H1 (cell line): ENCODE data around the gene CDC42SE2. TPM values are rescaled to one million over a fixed set of nuclear protein-coding genes. Genes with fewer than 3 reads are reported as not detected.

Source experiments
- CTCF ChIA-PET: fragments of 300-600 bp; sonication (Branson Sonifier 250); formaldehyde crosslinking; loops from one replicate; lab custom pipeline; 2021; ENCODE audit not compliant: partially characterized antibody; lab: Charles Lee
- POLR2A ChIA-PET: fragments of 300-600 bp; sonication (Branson Sonifier 250); formaldehyde crosslinking; loops from one replicate; lab custom pipeline; 2021; ENCODE audit warnings: inconsistent platforms; ENCODE audit not compliant: partially characterized antibody; lab: Charles Lee
- DNase-seq, 2 experiments: peaks; one replicate each; pipeline versions ENCODE4 v3.0.0 to v3.0.0-alpha.2; 2010 to 2022; ENCODE audit warnings: low spot score in 2 of 2, low read depth in 1 of 2, mixed read lengths in 1 of 2
- FAIRE-seq: peaks from 2 replicates; lab custom pipeline; 2011; peaks lifted over from hg19 to GRCh38; lab: Jason Lieb, UNC
- H2AFZ ChIP-seq: 2 replicates; pipeline ENCODE4 v1.8.1; 2012; ENCODE audit warnings: low read length, inconsistent platforms
- H2AK5ac ChIP-seq: 2 replicates; pipeline ENCODE4 v1.6.1; 2013; ENCODE audit warnings: low read depth, low read length
- H2BK120ac ChIP-seq: replicated peaks from 2 replicates; pipeline ENCODE3; 2013; ENCODE audit warnings: low read depth, low read length, inconsistent platforms
- H2BK12ac ChIP-seq: 2 replicates; pipeline ENCODE4 v1.6.1; 2013; ENCODE audit warnings: low read depth, low read length
- H2BK15ac ChIP-seq: 2 replicates; pipeline ENCODE4 v1.6.1; 2013; ENCODE audit warnings: low read length
- H2BK20ac ChIP-seq: 2 replicates; pipeline ENCODE4 v1.6.1; 2013; ENCODE audit warnings: low read length
- H2BK5ac ChIP-seq: 2 replicates; pipeline ENCODE4 v1.6.1; 2013; ENCODE audit warnings: low read depth, low read length
- H3K14ac ChIP-seq: 2 replicates; pipeline ENCODE4 v1.6.1; 2013; ENCODE audit warnings: inconsistent platforms; ENCODE audit not compliant: insufficient read length
- H3K18ac ChIP-seq: 2 replicates; pipeline ENCODE4 v1.6.1; 2013; ENCODE audit warnings: low read length; ENCODE audit errors: extremely low read depth
- H3K23ac ChIP-seq: 2 replicates; pipeline ENCODE4 v1.6.1; 2013; ENCODE audit warnings: inconsistent platforms; ENCODE audit not compliant: insufficient read length
- H3K23me2 ChIP-seq: 2 replicates; pipeline ENCODE4 v1.6.1; 2013; ENCODE audit warnings: low read depth, low read length
- H3K27ac ChIP-seq: 2 replicates; pipeline ENCODE4 v1.6.1; 2011; ENCODE audit warnings: low read depth, low read length, inconsistent platforms
- H3K27me3 ChIP-seq, 4 experiments: replicated peaks in 1 of 4; 1 replicate in 1 of 4; 2 replicates in 3 of 4; pipeline versions ENCODE4 v1.6.1 to v1.8.1; 2011 to 2013; ENCODE audit warnings: low read length in 3 of 4, mild to moderate bottlenecking in 3 of 4, inconsistent platforms in 2 of 4, mixed read lengths in 2 of 4, moderate library complexity in 1 of 4; ENCODE audit not compliant: control insufficient read depth in 3 of 4, insufficient read depth in 3 of 4; ENCODE audit errors: extremely low read depth in 1 of 4
- H3K36me3 ChIP-seq, 4 experiments: 2 replicates each; pipeline versions ENCODE4 v1.6.1 to v1.8.1; 2011 to 2013; ENCODE audit warnings: mild to moderate bottlenecking in 4 of 4, low read length in 3 of 4, moderate library complexity in 2 of 4, control low read depth in 1 of 4, inconsistent platforms in 1 of 4; ENCODE audit not compliant: insufficient read depth in 4 of 4, control insufficient read depth in 2 of 4
- H3K4ac ChIP-seq: replicated peaks from 2 replicates; pipeline ENCODE3; 2013; ENCODE audit warnings: low read length, low read depth, mixed read lengths, inconsistent platforms; ENCODE audit not compliant: insufficient read length
- H3K4me1 ChIP-seq, 4 experiments: replicated peaks in 1 of 4; 1 replicate in 1 of 4; 2 replicates in 3 of 4; pipeline versions ENCODE4 v1.6.1 to v1.8.1; 2011 to 2013; ENCODE audit warnings: low read length in 3 of 4, inconsistent platforms in 2 of 4, mixed read lengths in 1 of 4; ENCODE audit not compliant: insufficient read depth in 4 of 4, control insufficient read depth in 3 of 4
- H3K4me2 ChIP-seq, 2 experiments: 2 replicates each; pipeline versions ENCODE4 v1.6.1 to v1.8.1; 2011 to 2013; ENCODE audit warnings: low read depth in 2 of 2, low read length in 2 of 2, control low read depth in 1 of 2, inconsistent platforms in 1 of 2, mild to moderate bottlenecking in 1 of 2; ENCODE audit not compliant: insufficient read depth in 1 of 2
- H3K4me3 ChIP-seq, 4 experiments: fragments of 200-600, 300-600 bp in 1 of 4; sonication (generic), shearing (Covaris generic), sonication (Bioruptor Twin) in 1 of 4; 2 replicates each; pipeline versions ENCODE4 v1.5.1 to v1.8.1; 2011 to 2016; ENCODE audit warnings: low read length in 4 of 4, low read depth in 3 of 4, control low read depth in 2 of 4, inconsistent platforms in 2 of 4, mild to moderate bottlenecking in 2 of 4, mixed read lengths in 1 of 4, moderate library complexity in 1 of 4; ENCODE audit not compliant: insufficient read depth in 2 of 4; ENCODE audit errors: extremely low read depth in 1 of 4
- H3K56ac ChIP-seq: replicated peaks from 2 replicates; pipeline ENCODE3; 2013; ENCODE audit warnings: low read depth, mild to moderate bottlenecking, mixed read lengths, low read length, inconsistent platforms; ENCODE audit not compliant: insufficient read length
- H3K79me1 ChIP-seq: 2 replicates; pipeline ENCODE4 v1.6.1; 2013; ENCODE audit warnings: low read depth, low read length, control low read depth
- H3K79me2 ChIP-seq, 2 experiments: 2 replicates each; pipeline versions ENCODE4 v1.6.1 to v1.8.1; 2012 to 2013; ENCODE audit warnings: low read length in 2 of 2, mild to moderate bottlenecking in 2 of 2, inconsistent platforms in 1 of 2; ENCODE audit not compliant: insufficient read depth in 2 of 2, control insufficient read depth in 1 of 2
- H3K9ac ChIP-seq, 4 experiments: replicated peaks in 1 of 4; 1 replicate in 1 of 4; 2 replicates in 3 of 4; pipeline versions ENCODE4 v1.6.1 to v1.8.1; 2011 to 2013; ENCODE audit warnings: low read depth in 3 of 4, low read length in 3 of 4, control low read depth in 2 of 4, mild to moderate bottlenecking in 2 of 4, moderate library complexity in 2 of 4, inconsistent platforms in 1 of 4; ENCODE audit errors: extremely low read depth in 1 of 4
- H3K9me3 ChIP-seq, 2 experiments: 2 replicates each; pipeline versions ENCODE4 v1.6.1 to v1.8.1; 2012 to 2013; ENCODE audit warnings: mild to moderate bottlenecking in 2 of 2, moderate library complexity in 2 of 2, control low read depth in 1 of 2, inconsistent platforms in 1 of 2, low read depth in 1 of 2, low read length in 1 of 2, mixed read lengths in 1 of 2; ENCODE audit not compliant: insufficient read depth in 2 of 2
- H4K20me1 ChIP-seq, 2 experiments: replicated peaks in 1 of 2; 2 replicates each; pipeline versions ENCODE3 to v1.8.1; 2011 to 2013; ENCODE audit warnings: inconsistent platforms in 2 of 2, low read length in 2 of 2, mild to moderate bottlenecking in 1 of 2; ENCODE audit not compliant: insufficient read depth in 2 of 2, control insufficient read depth in 1 of 2
- H4K5ac ChIP-seq: 2 replicates; pipeline ENCODE4 v1.6.1; 2013; ENCODE audit warnings: low read length, low read depth, mixed read lengths, inconsistent platforms; ENCODE audit not compliant: insufficient read length
- H4K8ac ChIP-seq: 2 replicates; pipeline ENCODE4 v1.8.0; 2013; ENCODE audit warnings: mild to moderate bottlenecking, moderate library complexity, low read length, inconsistent platforms; ENCODE audit not compliant: insufficient read depth; ENCODE audit errors: extremely low read depth
- H4K91ac ChIP-seq: replicated peaks from 2 replicates; pipeline ENCODE3; 2013; ENCODE audit warnings: low read length, mixed read lengths, inconsistent platforms; ENCODE audit not compliant: insufficient read length
- BACH1 ChIP-seq: IDR thresholded peaks from 2 replicates; pipeline ENCODE4 v1.6.1; 2012; ENCODE audit warnings: low read length, improper control_type of control experiment
- CEBPB ChIP-seq: IDR thresholded peaks from 2 replicates; pipeline ENCODE4 v1.6.1; 2012; ENCODE audit warnings: low read depth, low read length
- CREB1 ChIP-seq: IDR thresholded peaks from 2 replicates; pipeline ENCODE4 v1.6.1; 2012; ENCODE audit warnings: inconsistent platforms
- CTBP2 ChIP-seq: IDR thresholded peaks from 2 replicates; pipeline ENCODE4 v1.7.0; 2011; ENCODE audit warnings: borderline replicate concordance, mild to moderate bottlenecking, moderate library complexity, mixed read lengths, low read length; ENCODE audit not compliant: insufficient read depth, insufficient read length
- GTF2F1 ChIP-seq: IDR thresholded peaks from 2 replicates; pipeline ENCODE4 v1.6.1; 2012; ENCODE audit warnings: low read depth, low read length, improper control_type of control experiment, borderline replicate concordance
- HDAC2 ChIP-seq, 2 experiments: fragments of 300-600 bp in 1 of 2; sonication (generic) in 1 of 2; IDR thresholded peaks; 2 replicates each; pipeline ENCODE4 v1.6.1; 2011 to 2012; ENCODE audit warnings: low read depth in 2 of 2, low read length in 2 of 2, mild to moderate bottlenecking in 2 of 2, moderate library complexity in 2 of 2, borderline replicate concordance in 1 of 2, inconsistent platforms in 1 of 2
- JUN ChIP-seq: IDR thresholded peaks from 2 replicates; pipeline ENCODE4 v1.6.1; 2011; ENCODE audit warnings: low read depth, mild to moderate bottlenecking, improper control_type of control experiment, low read length
- JUND ChIP-seq: IDR thresholded peaks from 2 replicates; pipeline ENCODE4 v1.6.1; 2011; ENCODE audit warnings: mild to moderate bottlenecking, improper control_type of control experiment, low read length
- KDM1A ChIP-seq: fragments of 200-600, 300-600 bp; sonication (generic); IDR thresholded peaks from 2 replicates; pipeline ENCODE4 v1.7.1; 2016; ENCODE audit warnings: mild to moderate bottlenecking, low read length, borderline replicate concordance
- SRF ChIP-seq: IDR thresholded peaks from 2 replicates; pipeline ENCODE4 v1.6.1; 2011; ENCODE audit warnings: mild to moderate bottlenecking, low read depth, low read length, moderate library complexity
- WGBS, 2 experiments: shearing (Covaris generic) in 1 of 2; methylation state at CpG; one replicate each; pipeline versions ENCODE4 v1.1.6 to v1.1.7; 2013 to 2015; ENCODE audit warnings: low lambda C conversion rate in 2 of 2, mixed read lengths in 2 of 2, inconsistent platforms in 1 of 2, low coverage in 1 of 2, missing lambda C conversion rate in 1 of 2; ENCODE audit not compliant: insufficient replicate concordance in 2 of 2, insufficient coverage in 1 of 2, insufficient read length in 1 of 2; ENCODE audit errors: extremely low coverage in 1 of 2, missing lambda C conversion rate in 1 of 2; 5-methylcytosine and 5-hydroxymethylcytosine counted together
- polyA plus RNA-seq, 7 experiments: library from polyadenylated mRNA; depleted of rRNA in 3 of 7; stranded (reverse) in 5 of 7; unstranded in 2 of 7; fragments of >200 nt in 5 of 7; fragments of 200-250 nt in 2 of 7; gene quantifications; 1 replicate in 5 of 7; 2 replicates in 1 of 7; 4 replicates in 1 of 7; pipeline versions ENCODE4 v1.2.1 to v1.2.3, GENCODE V29; 2011 to 2013; ENCODE audit warnings: missing spikeins in 2 of 7, mixed read lengths in 2 of 7
- total RNA-seq: library from RNA; stranded (reverse); fragmentation: NEBNext Ultra II Directional; extraction: Animal tissue kit (Norgen Biotek cat#: 25700); gene quantifications from 2 replicates; pipeline ENCODE4 v1.2.1, GENCODE V29; 2021
- TF ChIP-seq, protein P1 (sequence below): IDR thresholded peaks from 2 replicates; pipeline ENCODE4 v1.6.1; 2011; ENCODE audit warnings: low read length, improper control_type of control experiment

Gene CDC42SE2
- total and polyA plus RNA-seq, 2 of the 8 experiments (the other 6 are each of a cell fraction or from before 2014, with no cell fraction given): 16.7 to 30.8 TPM

DNA sequence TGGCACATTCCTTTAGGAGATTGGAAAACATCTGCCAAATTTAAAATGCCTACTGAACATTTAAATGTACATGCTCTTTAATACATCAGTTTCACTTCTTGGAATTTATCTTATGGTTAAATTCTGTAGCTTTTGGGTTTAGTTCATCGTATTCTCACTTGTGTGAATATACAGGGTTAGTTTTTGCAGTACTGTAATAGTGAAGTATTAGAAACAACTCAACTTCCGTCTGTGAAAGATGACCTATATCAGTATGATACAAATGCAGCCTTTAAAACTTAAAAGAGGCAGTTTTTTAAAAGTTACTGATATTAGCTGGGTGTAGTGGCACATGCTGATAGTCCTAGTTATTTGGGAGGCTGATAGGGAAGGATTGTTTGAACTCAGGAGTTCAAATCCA lies 57.2 kb downstream of the CDC42SE2 start:
- DNase-seq (no peak), FAIRE-seq (no peak)
- H3K4me2 ChIP-seq: no peak overlapping the region
- no peak overlapping the region for H4K5ac ChIP-seq
- ChIA-PET CTCF (interaction anchor here (0.6 kb wide), 1 partner anchor 89 kb away, joined by 5 read pairs; no protein-coding TSS in a partner anchor), POLR2A (interaction anchor here (0.8 kb wide), 1 partner anchor 9 kb away, joined by 3 read pairs; no protein-coding TSS in a partner anchor)
- no peaks in the 10 kb centered on the region for H3K79me1 ChIP-seq
- H2AK5ac ChIP-seq: no peak overlapping the region
- peaks cover 0 to 28% of the 10 kb centered on the region in 2 experiments; a peak in 2 of 4 replicates for H3K79me2 ChIP-seq
- H3K9me3 ChIP-seq: peaks cover 0 to 3% of the 10 kb centered on the region in 2 experiments; a peak in 1 of 4 replicates
- no peak overlapping the region for H3K18ac ChIP-seq
- no peaks in the 10 kb centered on the region for H3K27me3 ChIP-seq
- H4K20me1 ChIP-seq: no peaks in the 10 kb centered on the region
- H2BK12ac ChIP-seq: no peak overlapping the region
- no peak overlapping the region for H2BK120ac ChIP-seq
- H3K36me3 ChIP-seq: no peaks in the 10 kb centered on the region
- H3K23me2 ChIP-seq: no peaks in the 10 kb centered on the region
- no peak overlapping the region for H3K4me3 ChIP-seq
- H3K23ac ChIP-seq: no peak overlapping the region
- WGBS, 2 experiments: 48% methylated on average over 2 of the region's 2 CpGs; no CpG with 5 or more reads in 1 of the 2 experiments
- no peak overlapping the region for H2BK5ac ChIP-seq
- no peak overlapping the region for H2BK15ac ChIP-seq
- H3K9ac ChIP-seq: no peak overlapping the region
- no peak overlapping the region for H4K8ac ChIP-seq
- no peak overlapping the region for H3K56ac ChIP-seq
- H3K27ac ChIP-seq: no peak overlapping the region
- H3K14ac ChIP-seq: no peak overlapping the region
- peaks cover 0 to 4% (median 0%) of the 10 kb centered on the region in 4 experiments; a peak in 1 of 7 replicates for H3K4me1 ChIP-seq
- H3K4ac ChIP-seq: no peak overlapping the region
- no peak overlapping the region for H2BK20ac ChIP-seq
- H2AFZ ChIP-seq: no peak overlapping the region
- no peak overlapping the region for H4K91ac ChIP-seq
- TF ChIP-seq BACH1: no peak
- no peak for TF ChIP-seq KDM1A
- no peak for TF ChIP-seq JUND
- TF ChIP-seq, protein P1, sequence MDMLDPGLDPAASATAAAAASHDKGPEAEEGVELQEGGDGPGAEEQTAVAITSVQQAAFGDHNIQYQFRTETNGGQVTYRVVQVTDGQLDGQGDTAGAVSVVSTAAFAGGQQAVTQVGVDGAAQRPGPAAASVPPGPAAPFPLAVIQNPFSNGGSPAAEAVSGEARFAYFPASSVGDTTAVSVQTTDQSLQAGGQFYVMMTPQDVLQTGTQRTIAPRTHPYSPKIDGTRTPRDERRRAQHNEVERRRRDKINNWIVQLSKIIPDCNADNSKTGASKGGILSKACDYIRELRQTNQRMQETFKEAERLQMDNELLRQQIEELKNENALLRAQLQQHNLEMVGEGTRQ: no peak
- no peak for TF ChIP-seq SRF
- TF ChIP-seq CTBP2: no peak
- no peak for TF ChIP-seq GTF2F1
- no peak for TF ChIP-seq JUN
- no peak for TF ChIP-seq HDAC2 (IDR thresholded peaks at IDR 0.05; ENCODE audit: borderline replicate concordance in 1 of 2, low read depth in 2 of 2, low read length in 2 of 2)
- no peak for TF ChIP-seq CREB1
- TF ChIP-seq CEBPB: no peak
